GM23248 (cell line): ENCODE results near the gene ALKBH1.

ENCODE experiments used
- EZH2 ChIP-seq: fragments of 200-600 bp; sonication (generic); IDR thresholded peaks from 2 replicates; pipeline ENCODE4 v1.6.1; 2018; ENCODE audit warnings: antibody characterized with exemption, mild to moderate bottlenecking; ENCODE audit not compliant: insufficient read depth, poor library complexity, severe bottlenecking
- EZH2phosphoT487 ChIP-seq: fragments of 200-600 bp; sonication (generic); IDR thresholded peaks from 2 replicates; pipeline ENCODE4 v1.6.1; 2018; ENCODE audit warnings: antibody characterized with exemption, moderate library complexity, mild to moderate bottlenecking, low read depth; ENCODE audit not compliant: insufficient read depth

DNA sequence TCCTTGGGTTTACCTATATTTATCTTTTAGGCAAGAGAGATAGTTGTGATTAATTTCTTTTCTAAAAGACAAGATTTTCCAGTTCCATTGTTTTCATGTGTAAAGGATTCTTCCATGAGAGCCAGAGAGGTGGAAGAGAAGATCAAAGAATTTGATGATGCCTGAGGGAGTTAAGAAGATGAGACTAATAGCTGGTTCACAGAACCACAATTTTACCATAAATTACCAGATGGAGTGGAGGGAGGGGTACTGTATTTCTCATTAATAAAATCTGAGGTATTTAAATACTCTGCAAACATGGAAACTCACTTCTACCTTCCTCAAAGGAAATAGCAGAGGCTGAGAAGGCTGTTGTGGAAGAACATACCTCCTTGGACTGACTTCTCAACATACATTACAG lies 34.6 kb downstream of the ALKBH1 start:
- TF ChIP-seq EZH2phosphoT487 (no peak), EZH2 (no peak)
